Kidney (tissue), 14 donors: ENCODE data around the gene ME2. TPM values are rescaled to one million over a fixed set of nuclear protein-coding genes. Genes with fewer than 3 reads are reported as not detected.

ENCODE experiments used
- DNase-seq, 5 donors: peaks; one replicate each; pipeline ENCODE4 v3.0.0-alpha.2; 2013 to 2020
- FAIRE-seq: peaks from 2 replicates; lab custom pipeline; 2012; peaks lifted over from hg19 to GRCh38; lab: Jason Lieb, UNC
- H3K27ac ChIP-seq, 2 donors: one replicate each; pipeline ENCODE4 v1.7.0; 2013; ENCODE audit warnings: low read depth in 2 of 2, low read length in 2 of 2, inconsistent platforms in 1 of 2
- H3K27me3 ChIP-seq: one replicate; pipeline ENCODE4 v1.7.1; 2013; ENCODE audit warnings: low read length, inconsistent platforms; ENCODE audit not compliant: control insufficient read depth, insufficient read depth
- H3K36me3 ChIP-seq, 3 donors: one replicate each; pipeline versions ENCODE4 v1.7.0 to v1.7.1; 2013; ENCODE audit warnings: low read length in 3 of 3, control low read depth in 1 of 3, inconsistent platforms in 1 of 3; ENCODE audit not compliant: insufficient read depth in 3 of 3, control insufficient read depth in 2 of 3
- H3K4me1 ChIP-seq, 3 donors: one replicate each; pipeline versions ENCODE4 v1.7.0 to v1.7.1; 2013; ENCODE audit warnings: low read length in 3 of 3, inconsistent platforms in 1 of 3, low read depth in 1 of 3; ENCODE audit not compliant: control insufficient read depth in 2 of 3, insufficient read depth in 2 of 3
- H3K4me3 ChIP-seq, 3 donors: one replicate each; pipeline versions ENCODE4 v1.7.0 to v1.8.1; 2013; ENCODE audit warnings: low read length in 3 of 3, control low read depth in 1 of 3, inconsistent platforms in 1 of 3
- H3K9ac ChIP-seq, 3 donors: one replicate each; pipeline versions ENCODE4 v1.7.0 to v1.7.1; 2013; ENCODE audit warnings: low read length in 3 of 3, control low read depth in 1 of 3, inconsistent platforms in 1 of 3
- H3K9me3 ChIP-seq, 3 donors: one replicate each; pipeline versions ENCODE4 v1.7.0 to v1.7.1; 2013; ENCODE audit warnings: low read length in 3 of 3, control low read depth in 1 of 3, inconsistent platforms in 1 of 3; ENCODE audit not compliant: control insufficient read depth in 2 of 3, insufficient read depth in 1 of 3
- CTCF ChIP-seq: IDR thresholded peaks from 3 replicates; pipeline ENCODE4 v1.5.1; 2012; ENCODE audit warnings: mild to moderate bottlenecking, moderate library complexity, borderline replicate concordance; ENCODE audit not compliant: insufficient read depth; ENCODE audit errors: extremely low read depth
- intact Hi-C: fragments of 100-400 bp; cut with DNase I; formaldehyde crosslinking; loops from one replicate; pipeline ENCODE4 v1.11.1; 2022
- polyA plus RNA-seq: library from polyadenylated mRNA; stranded (reverse); fragments of 350-450 nt; fragmentation: Illumina TruSeq; extraction: RNeasy Lipid Tissue Mini Kit (QIAGEN cat#74804); gene quantifications from one replicate; pipeline ENCODE4 v1.2.3, GENCODE V29; 2014; ENCODE audit warnings: low read depth, low replicate concordance; ENCODE audit not compliant: insufficient read depth
- total RNA-seq: library from RNA; stranded (reverse); fragmentation: NEBNext Ultra II Directional; extraction: Animal tissue kit (Norgen Biotek cat#: 25700); gene quantifications from one replicate; pipeline ENCODE4 v1.2.1, GENCODE V29; 2021
- donor health status: control.
- donor health status: control.
- donor health status: control.
- donor health status: control.
- donor health status: control.
- donor health status: DM: yes; HTN: yes; CAD: no.
- donor health status: Normal renal cell carcinoma (clear cell type).

Gene ME2
- total and polyA plus RNA-seq, 2 donors from 2014 or later: 20.5 to 32.8 TPM

- H3K36me3 ChIP-seq: no peaks in the 10 kb centered on the region
- FAIRE-seq (no peak), DNase-seq (no peak)
- no peak overlapping the region for H3K4me3 ChIP-seq
- H3K27me3 ChIP-seq: no peaks in the 10 kb centered on the region
- H3K27ac ChIP-seq: no peak overlapping the region
- H3K9me3 ChIP-seq: no peaks in the 10 kb centered on the region
- intact Hi-C loops: no loop called here
- no peak for TF ChIP-seq CTCF
- H3K9ac ChIP-seq: no peak overlapping the region
- no peaks in the 10 kb centered on the region for H3K4me1 ChIP-seq
Measured at GRCh38 chr18:50870138-50870845, 8.6 kb upstream of the ME2 start.

GRCh38 chr18:50871846-50872245, 7.1 kb upstream of the ME2 start:
- no peaks in the 10 kb centered on the region for H3K27me3 ChIP-seq
- intact Hi-C loops: no loop called here
- FAIRE-seq: no peak

GRCh38 chr18:50875966-50876536, 2.9 kb upstream of the ME2 start:
- FAIRE-seq (no peak), DNase-seq (no peak)
- H3K27me3 ChIP-seq: no peaks in the 10 kb centered on the region
- no peak overlapping the region for H3K4me3 ChIP-seq
- no peak overlapping the region for H3K9ac ChIP-seq
- no peak for TF ChIP-seq CTCF
- H3K4me1 ChIP-seq: peaks cover 3 to 8% (median 6%) of the 10 kb centered on the region in 3 donors
- no peak overlapping the region for H3K27ac ChIP-seq
- H3K9me3 ChIP-seq: no peaks in the 10 kb centered on the region
- intact Hi-C loops: no loop called here
- no peaks in the 10 kb centered on the region for H3K36me3 ChIP-seq

More at GRCh38 chr18:50871846-50872245, 7.1 kb upstream of the ME2 start:
- no peaks in the 10 kb centered on the region for H3K9me3 ChIP-seq
- no peak overlapping the region for H3K4me3 ChIP-seq
- no peak overlapping the region for H3K9ac ChIP-seq
- TF ChIP-seq CTCF: no peak
- no peaks in the 10 kb centered on the region for H3K4me1 ChIP-seq
- DNase-seq: no peak
- no peak overlapping the region for H3K27ac ChIP-seq
- H3K36me3 ChIP-seq: no peaks in the 10 kb centered on the region
